CD4-positive, alpha-beta T cell treated with Interleukin-6 for 4 hours (primary cell): ENCODE data around the gene AHSA1.

Experiments
- DNase-seq: peaks from one replicate; pipeline ENCODE4 v3.0.0-alpha.2; 2020; ENCODE audit warnings: mixed read lengths

Gene AHSA1

DNA sequence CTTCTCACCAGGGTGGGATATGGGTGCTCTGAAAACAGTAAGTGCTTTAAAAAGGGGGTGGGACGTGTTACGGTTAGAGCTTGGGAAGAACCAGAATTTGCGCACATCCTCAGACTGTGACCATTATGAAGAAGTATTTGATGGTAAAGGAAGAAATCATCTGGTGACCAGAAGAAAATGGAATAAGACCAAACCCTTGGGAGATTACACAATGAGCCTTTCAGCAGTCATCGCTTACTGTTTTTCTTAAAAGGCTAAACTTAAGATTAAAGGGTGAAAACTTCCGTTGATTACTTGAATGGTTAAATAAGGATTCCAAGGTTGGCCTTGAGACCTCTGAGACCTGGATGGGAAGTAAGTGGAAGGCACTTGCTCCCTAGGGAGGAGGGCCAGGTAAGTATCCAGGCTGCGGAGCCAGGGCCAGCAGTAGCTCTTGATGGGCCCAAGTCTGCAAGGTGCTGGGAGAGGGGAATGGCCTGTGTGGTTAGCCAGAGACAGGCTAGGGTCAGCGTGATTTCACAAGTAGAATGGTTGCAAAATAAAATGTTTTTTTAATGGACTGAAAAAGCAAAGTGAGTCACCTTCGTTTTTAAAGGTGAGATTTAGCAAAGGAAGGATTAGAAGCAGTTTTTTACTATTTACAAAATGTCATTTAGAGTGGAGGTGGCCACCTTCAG, 53.7 kb downstream of the AHSA1 start:
- DNase-seq, result no peak

DNA sequence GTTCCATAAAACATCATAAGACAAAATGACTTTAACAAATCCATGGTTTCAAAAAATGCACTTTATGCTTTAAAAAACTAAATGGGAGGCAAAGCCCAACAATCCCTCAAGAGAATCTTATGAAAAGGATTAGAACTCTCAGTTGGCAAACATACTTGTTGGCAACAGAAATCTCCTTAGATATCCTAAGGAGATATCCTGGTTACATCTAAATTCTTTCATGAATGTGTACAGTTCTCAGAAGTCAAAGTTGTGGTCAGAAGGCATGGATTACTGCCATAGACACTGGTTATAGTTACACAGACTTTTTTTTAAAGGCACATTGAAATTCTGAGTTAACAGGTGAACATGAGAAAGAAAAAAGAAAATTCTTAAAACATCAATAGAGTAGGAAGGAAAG, 58.2 kb downstream of the AHSA1 start:
- DNase-seq, result no peak
